NCI-H748 treated with DMSO at 0.1 percent for 48 hours (cell line): Measurements from ENCODE around the gene PTPRG.

ENCODE experiments used
- DNase-seq: peaks from one replicate; lab custom pipeline; 2025; lab: John Stamatoyannopoulos, UW

The PTPRG gene

GRCh38 chr3:61562721-61563312, 1.4 kb downstream of the PTPRG start:
- no peak for DNase-seq

DNA sequence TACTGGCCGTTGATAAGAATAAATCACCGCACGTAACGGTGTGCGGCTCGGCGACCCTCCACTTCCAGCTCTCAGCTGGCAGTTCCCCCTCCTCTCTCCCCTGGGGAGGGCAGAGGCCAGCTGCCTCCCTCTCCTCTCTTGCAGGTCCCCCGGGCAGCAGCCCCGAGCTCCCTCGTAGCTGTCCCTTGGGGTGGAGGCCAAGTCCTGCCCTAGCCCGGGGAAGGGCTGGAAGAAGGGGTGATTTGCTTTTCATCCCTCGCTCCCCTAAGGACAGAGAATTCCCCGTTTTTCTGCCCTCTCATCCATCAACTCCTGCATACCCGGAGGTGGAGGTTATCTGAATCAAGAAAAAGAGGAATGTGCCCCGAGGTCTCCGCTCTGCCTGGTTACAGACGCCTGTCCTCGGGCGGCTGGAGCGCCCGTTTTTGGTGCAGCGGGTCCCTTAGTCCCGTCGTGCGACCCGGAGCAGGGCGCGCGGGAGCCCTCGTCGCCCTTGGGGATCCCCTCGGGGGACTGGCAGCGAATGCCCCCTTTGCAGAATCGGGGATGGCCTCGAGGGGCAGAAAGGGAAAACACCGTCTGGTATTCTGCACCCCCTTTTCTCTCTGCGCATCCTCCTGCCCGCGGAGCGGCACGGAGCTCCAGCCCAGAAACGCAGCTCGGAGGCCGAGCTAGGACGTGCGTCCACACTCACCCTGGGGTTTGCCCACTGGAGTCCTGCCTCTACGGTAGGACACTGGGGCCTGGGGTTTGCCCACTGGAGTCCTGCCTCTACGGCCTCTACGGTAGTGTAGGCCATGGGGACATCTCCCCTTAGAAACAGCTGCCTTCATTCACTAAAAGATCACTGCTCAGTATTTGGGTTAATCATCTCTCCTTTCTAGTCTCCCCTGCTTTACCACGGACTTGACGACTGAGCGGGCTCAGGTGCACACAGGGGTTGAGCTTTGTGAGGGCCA, 2.2 kb downstream of the PTPRG start:
- DNase-seq: no peak

DNA sequence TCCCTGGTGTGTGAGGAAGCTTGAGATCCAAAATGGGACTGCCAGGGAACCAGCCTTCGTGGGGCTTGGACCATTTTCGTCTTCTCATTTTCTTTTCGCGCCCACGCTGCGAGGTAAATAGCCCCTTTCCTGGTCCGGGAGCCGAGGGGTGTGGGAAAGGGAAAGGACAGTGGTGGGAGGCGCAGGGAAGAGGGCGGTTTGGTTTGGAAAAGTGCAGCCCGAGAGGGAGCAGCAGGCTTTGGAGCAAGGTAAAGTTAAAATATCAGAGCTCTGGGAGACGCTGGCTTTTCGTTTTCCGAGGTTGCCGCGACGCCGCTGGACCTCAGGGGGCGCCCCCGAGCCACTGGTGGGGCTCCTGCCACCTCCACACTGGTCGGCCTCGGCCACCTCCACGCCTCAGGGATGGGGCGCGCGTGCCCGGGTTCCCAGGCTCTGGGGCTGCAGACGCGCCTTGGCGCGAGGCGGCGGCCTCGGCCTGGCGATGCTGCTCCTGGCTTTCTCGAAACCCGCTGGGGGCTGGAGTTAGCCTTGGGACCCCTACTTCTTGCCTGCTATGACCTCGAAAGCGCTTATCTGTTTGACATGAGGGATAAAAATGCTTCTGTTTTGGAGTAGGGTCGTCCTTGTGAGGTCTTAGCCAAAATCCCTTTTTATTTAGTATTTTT, 3.2 kb downstream of the PTPRG start:
- no peak for DNase-seq

DNA sequence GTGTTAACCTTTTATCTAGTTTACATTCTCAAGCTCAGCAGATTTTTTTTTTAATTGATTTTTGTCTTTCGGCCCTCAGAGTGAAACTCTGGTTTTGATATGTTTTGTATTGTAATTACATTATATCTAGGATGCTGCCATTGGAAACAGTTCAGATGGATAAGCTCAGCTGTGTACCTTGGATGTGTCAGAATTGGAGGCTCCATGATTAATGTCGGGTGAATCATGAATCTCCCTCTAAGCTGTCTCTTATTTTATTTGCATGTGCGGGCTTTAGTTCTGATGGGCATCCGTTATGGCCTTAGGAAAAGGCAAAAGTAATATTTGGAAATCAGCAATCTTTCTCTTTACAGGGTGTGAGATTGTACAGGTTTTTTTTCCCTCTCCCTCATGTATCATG, 4.2 kb downstream of the PTPRG start:
- no peak for DNase-seq

GRCh38 chr3:61568127-61568526, 6.8 kb downstream of the PTPRG start:
- DNase-seq: no peak

- DNase-seq: no peak
These were observed 8.6 kb downstream of the PTPRG start for GRCh38 chr3:61569856-61570580.

DNA sequence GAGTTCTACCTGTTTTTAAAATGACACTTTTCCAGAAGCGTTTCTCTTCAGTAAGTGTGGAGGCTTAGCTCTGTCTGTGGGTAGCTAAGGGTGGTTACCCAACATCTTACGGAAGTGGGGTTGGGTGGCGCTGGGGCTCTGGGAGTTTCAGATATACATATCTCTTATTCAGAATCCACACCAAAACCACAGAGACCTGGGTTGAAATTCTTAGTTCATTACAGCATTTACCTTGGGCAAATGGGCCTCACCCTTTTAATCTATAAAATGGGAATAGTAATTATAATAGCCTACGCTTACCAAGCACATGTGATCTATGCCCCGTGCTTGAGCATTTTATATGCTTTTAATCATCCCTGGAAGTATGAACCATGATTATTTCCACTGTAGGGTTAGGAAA, 9.4 kb downstream of the PTPRG start:
- no peak for DNase-seq

- DNase-seq: no peak
These were observed 10.4 kb downstream of the PTPRG start for GRCh38 chr3:61571516-61572336.

DNA sequence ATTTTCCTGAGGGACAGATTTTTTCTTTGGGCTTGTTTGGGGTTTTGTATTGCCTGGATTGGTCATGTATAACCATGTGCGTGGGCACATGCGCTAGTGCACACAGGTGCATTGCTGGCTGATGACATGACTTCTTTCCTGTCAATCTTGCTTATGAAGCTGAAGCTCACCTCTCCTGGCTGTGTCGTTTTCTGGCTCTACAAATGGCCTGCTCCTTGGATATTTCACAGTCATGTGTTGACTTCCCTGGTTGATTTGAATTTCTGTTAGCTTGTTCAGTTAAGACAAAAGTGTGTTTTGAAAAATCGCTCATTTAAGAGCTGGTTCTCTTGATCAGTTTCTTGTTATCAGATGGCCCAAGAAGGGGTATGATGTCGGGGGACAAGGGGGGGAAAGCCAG, 11.5 kb downstream of the PTPRG start:
- no peak for DNase-seq

GRCh38 chr3:61573441-61573840, 12.1 kb downstream of the PTPRG start:
- no peak for DNase-seq

DNA sequence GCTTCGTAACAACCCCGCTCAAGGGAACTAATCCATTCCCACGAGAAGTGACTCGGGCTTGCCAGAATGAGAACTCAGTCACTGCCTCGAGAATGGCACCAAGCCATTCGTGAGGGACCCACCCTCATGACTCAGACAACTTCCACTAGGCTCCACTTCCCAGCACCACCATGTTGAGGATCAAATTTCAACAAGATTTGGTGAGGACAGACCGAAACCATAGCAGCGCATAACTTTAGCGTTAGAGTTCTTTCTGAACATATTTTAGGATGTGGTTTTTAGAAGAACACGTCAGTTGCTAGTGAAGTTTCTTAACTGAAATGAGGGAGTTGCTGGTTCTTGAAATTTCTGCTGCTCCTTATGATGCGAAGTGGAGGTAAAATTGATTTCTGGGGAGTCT, 13.5 kb downstream of the PTPRG start:
- no peak for DNase-seq

GRCh38 chr3:61575893-61576292, 14.5 kb downstream of the PTPRG start:
- DNase-seq: no peak

DNA sequence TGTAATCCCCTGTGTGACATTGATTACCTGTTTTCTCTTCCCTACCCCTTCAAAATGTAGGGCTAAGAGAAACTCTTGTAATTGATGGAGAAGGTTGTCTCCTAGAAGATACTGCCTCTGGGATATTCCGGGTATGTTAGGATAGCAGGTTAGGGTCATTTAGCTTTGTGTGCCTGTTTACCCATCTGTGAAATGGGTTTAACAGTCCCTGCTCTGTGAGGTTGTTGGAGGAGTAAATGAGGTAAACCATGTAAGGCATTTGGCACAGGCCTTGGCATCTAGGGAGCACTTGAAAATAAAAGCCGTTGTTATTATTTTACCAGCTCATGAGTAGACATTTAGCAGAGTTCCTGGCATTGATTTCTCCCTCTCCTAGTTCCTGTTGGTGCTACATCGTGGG, 16.4 kb downstream of the PTPRG start:
- DNase-seq: no peak

GRCh38 chr3:61578667-61579367, 17.4 kb downstream of the PTPRG start:
- no peak for DNase-seq

DNA sequence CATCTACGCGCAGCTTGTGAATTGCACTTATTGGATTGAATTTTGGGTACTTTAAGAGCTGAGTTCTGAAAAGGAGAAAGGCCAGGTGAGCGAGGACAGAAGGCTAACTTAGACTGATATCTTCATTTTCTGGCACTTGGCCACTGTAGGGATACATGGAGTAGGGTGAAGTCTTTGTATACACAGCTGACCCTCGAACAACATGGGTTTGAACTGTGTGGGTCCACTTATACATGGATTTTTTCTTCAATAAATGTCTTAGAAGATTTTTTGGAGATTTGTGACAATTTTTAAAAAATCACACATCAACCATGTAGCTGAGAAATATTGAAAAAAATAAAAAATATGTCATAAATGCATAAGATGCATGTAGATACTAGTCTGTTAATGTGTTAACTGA, 18.3 kb downstream of the PTPRG start:
- DNase-seq: no peak

- DNase-seq: no peak
These were observed 19.7 kb downstream of the PTPRG start for GRCh38 chr3:61580982-61581643.

DNA sequence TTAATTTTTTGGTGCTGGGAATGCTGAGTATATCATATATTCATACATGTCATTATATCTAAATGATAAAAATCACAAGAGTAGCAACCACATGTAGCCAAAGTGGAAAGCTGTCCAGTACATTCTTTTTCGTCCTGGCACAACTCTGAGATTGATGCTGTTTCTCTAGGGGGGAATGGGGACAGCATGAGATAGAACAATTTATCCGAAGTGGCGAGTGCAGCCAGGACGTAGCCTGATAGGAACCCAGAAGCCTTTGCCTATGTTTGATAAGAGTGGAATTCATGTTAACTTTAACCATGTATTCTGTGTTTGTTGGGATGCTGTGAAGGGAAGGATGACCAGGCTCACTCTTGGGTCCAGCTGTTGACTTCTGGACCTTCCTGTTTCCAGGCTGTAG, 20.9 kb downstream of the PTPRG start:
- no peak for DNase-seq

DNA sequence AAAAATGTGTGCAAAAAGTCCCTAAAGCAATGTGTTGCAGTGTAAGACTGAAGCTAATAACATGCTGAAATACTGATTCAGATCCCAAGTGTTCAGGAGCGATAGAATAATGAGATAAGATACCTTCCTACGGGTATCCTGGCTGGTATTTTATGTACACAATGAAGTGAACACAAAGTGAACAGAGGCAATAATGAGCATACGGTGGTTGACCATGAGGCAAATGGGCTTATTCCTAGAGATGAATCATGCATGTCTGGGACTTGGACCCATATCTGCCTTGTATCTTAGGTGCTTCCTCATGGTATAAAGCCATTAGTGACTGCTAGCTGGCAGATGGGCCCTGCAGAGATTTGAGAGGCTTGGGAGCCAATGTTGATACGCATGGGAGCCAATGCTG, 21.5 kb downstream of the PTPRG start:
- DNase-seq: no peak

DNA sequence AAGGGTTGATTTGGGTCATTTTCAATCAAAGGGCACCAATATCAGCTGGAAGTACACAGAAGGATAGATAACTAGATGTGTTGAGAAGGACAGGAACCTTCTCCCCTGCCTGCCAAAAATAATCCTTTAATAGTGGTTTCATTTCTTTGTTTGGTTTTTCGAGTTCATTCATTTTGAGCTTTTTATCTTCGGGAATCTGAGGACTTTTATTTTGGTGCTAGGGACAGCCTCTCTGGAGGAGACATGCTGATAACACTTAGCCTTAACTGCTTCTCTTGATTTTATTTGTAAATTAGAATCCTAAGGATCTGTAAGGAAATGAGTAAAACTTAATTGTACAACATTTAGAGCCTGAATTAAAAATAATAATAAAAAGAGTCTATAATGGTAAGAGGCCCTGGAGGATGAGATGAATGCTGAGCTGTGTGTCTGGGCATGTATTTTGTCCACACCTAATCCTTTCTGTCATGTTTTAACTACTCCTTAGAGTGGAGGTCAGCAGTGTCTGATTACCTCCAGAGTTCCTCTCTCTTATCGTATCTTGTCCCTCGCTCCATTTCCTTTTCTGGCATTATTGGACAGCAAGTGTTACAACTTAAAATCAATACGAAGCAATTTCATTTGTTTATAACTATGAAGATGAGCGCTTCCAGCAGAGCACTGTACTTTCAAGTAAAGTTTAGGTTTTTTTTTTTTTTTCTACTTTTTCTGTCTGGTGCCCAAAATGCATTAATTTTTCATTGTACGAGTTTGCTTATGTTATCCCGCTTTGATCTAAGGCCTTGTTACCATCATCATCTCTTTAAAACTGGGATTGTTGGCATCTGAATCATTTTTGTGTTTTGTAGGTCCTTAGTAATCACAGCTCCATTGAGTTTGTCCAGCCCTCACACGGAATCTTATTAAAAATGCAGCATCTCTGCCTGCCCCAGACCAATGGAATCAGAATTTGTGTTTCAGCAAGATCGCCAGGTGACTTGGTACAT, 22.8 kb downstream of the PTPRG start:
- DNase-seq: no peak
